22Rv1 (cell line): ENCODE measurements around the gene RASA3.
"Not testable (repeated sequence)": the region's sequence is repeated elsewhere in the genome, so short reads cannot be mapped to it uniquely, and the experiment has no call there.

ENCODE experiments used
- H3K27ac ChIP-seq: fragments of 450-650 bp; 2 replicates; pipeline ENCODE4 v1.5.1; 2017
- CTCF ChIP-seq: fragments of 450-650 bp; IDR thresholded peaks from 2 replicates; pipeline ENCODE4 v1.5.1; 2017; ENCODE audit warnings: mild to moderate bottlenecking
- ZFX ChIP-seq: fragments of 450-650 bp; IDR thresholded peaks from 2 replicates; pipeline ENCODE4 v1.6.1; 2017; ENCODE audit warnings: antibody characterized with exemption, borderline replicate concordance

Gene RASA3

GRCh38 chr13:114106991-114107685, 25.3 kb downstream of the RASA3 start:
- TF ChIP-seq ZFX (no peak), CTCF (no peak)
- no peak overlapping the region for H3K27ac ChIP-seq

- H3K27ac ChIP-seq, result no peak overlapping the region
- TF ChIP-seq CTCF (no peak), ZFX (no peak)
Measured at GRCh38 chr13:114106526-114106925, 25.9 kb downstream of the RASA3 start.

GRCh38 chr13:114105521-114106225, 26.8 kb downstream of the RASA3 start:
- TF ChIP-seq CTCF (no peak), ZFX (no peak)
- H3K27ac ChIP-seq, result no peak overlapping the region

- TF ChIP-seq ZFX (no peak), CTCF (no peak)
Measured at GRCh38 chr13:114104655-114105520, 27.5 kb downstream of the RASA3 start.

GRCh38 chr13:114103801-114104654, 28.4 kb downstream of the RASA3 start:
- H3K27ac ChIP-seq, result no peak overlapping the region
- no peak for TF ChIP-seq ZFX
- no peak for TF ChIP-seq CTCF

More at GRCh38 chr13:114104655-114105520, 27.5 kb downstream of the RASA3 start:
- H3K27ac ChIP-seq, result no peak overlapping the region

GRCh38 chr13:114103289-114103621, 29.2 kb downstream of the RASA3 start:
- H3K27ac ChIP-seq, result not testable (repeated sequence)
